ENCODE results near the gene NMRAL1.

NMRAL1 gene

GRCh38 chr16:4420505-4421105 is 53.8 kb downstream of the NMRAL1 start:
- no peak for DNase-seq

GRCh38 chr16:4419402-4419959 is 54.9 kb downstream of the NMRAL1 start:
- no peak for DNase-seq

GRCh38 chr16:4416200-4417032 is 58.0 kb downstream of the NMRAL1 start, which contains the start of gene CORO7:
CORO7 (minus strand) TSS chr16:4416596; CDS start chr16:4416518, 78 bp downstream.
- DNase-seq = peak; percentile 76

GRCh38 chr16:4415538-4416199 is 58.8 kb downstream of the NMRAL1 start:
- DNase-seq = no peak

- DNase-seq = no peak
These were observed 60.1 kb downstream of the NMRAL1 start for GRCh38 chr16:4414187-4414917.

GRCh38 chr16:4412854-4413253 is 61.6 kb downstream of the NMRAL1 start:
- DNase-seq = no peak

- no peak for DNase-seq
These were observed 62.3 kb downstream of the NMRAL1 start for GRCh38 chr16:4412159-4412558.
